H1 (cell line): ENCODE measurements around the gene AWAT1. TPM values are rescaled to one million over a fixed set of nuclear protein-coding genes. Genes with fewer than 3 reads are reported as not detected.

Experiments
- CTCF ChIA-PET: fragments of 300-600 bp; sonication (Branson Sonifier 250); formaldehyde crosslinking; loops from one replicate; lab custom pipeline; 2021; ENCODE audit not compliant: partially characterized antibody; lab: Charles Lee
- POLR2A ChIA-PET: fragments of 300-600 bp; sonication (Branson Sonifier 250); formaldehyde crosslinking; loops from one replicate; lab custom pipeline; 2021; ENCODE audit warnings: inconsistent platforms; ENCODE audit not compliant: partially characterized antibody; lab: Charles Lee
- DNase-seq, 2 experiments: peaks; one replicate each; pipeline versions ENCODE4 v3.0.0 to v3.0.0-alpha.2; 2010 to 2022; ENCODE audit warnings: low spot score in 2 of 2, low read depth in 1 of 2, mixed read lengths in 1 of 2
- FAIRE-seq: peaks from 2 replicates; lab custom pipeline; 2011; peaks lifted over from hg19 to GRCh38; lab: Jason Lieb, UNC
- H2AFZ ChIP-seq: 2 replicates; pipeline ENCODE4 v1.8.1; 2012; ENCODE audit warnings: low read length, inconsistent platforms
- H2AK5ac ChIP-seq: 2 replicates; pipeline ENCODE4 v1.6.1; 2013; ENCODE audit warnings: low read depth, low read length
- H2BK120ac ChIP-seq: replicated peaks from 2 replicates; pipeline ENCODE3; 2013; ENCODE audit warnings: low read depth, low read length, inconsistent platforms
- H2BK12ac ChIP-seq: 2 replicates; pipeline ENCODE4 v1.6.1; 2013; ENCODE audit warnings: low read depth, low read length
- H2BK15ac ChIP-seq: 2 replicates; pipeline ENCODE4 v1.6.1; 2013; ENCODE audit warnings: low read length
- H2BK20ac ChIP-seq: 2 replicates; pipeline ENCODE4 v1.6.1; 2013; ENCODE audit warnings: low read length
- H2BK5ac ChIP-seq: 2 replicates; pipeline ENCODE4 v1.6.1; 2013; ENCODE audit warnings: low read depth, low read length
- H3K14ac ChIP-seq: 2 replicates; pipeline ENCODE4 v1.6.1; 2013; ENCODE audit warnings: inconsistent platforms; ENCODE audit not compliant: insufficient read length
- H3K18ac ChIP-seq: 2 replicates; pipeline ENCODE4 v1.6.1; 2013; ENCODE audit warnings: low read length; ENCODE audit errors: extremely low read depth
- H3K23ac ChIP-seq: 2 replicates; pipeline ENCODE4 v1.6.1; 2013; ENCODE audit warnings: inconsistent platforms; ENCODE audit not compliant: insufficient read length
- H3K23me2 ChIP-seq: 2 replicates; pipeline ENCODE4 v1.6.1; 2013; ENCODE audit warnings: low read depth, low read length
- H3K27ac ChIP-seq: 2 replicates; pipeline ENCODE4 v1.6.1; 2011; ENCODE audit warnings: low read depth, low read length, inconsistent platforms
- H3K27me3 ChIP-seq, 4 experiments: replicated peaks in 1 of 4; 1 replicate in 1 of 4; 2 replicates in 3 of 4; pipeline versions ENCODE4 v1.6.1 to v1.8.1; 2011 to 2013; ENCODE audit warnings: low read length in 3 of 4, mild to moderate bottlenecking in 3 of 4, inconsistent platforms in 2 of 4, mixed read lengths in 2 of 4, moderate library complexity in 1 of 4; ENCODE audit not compliant: control insufficient read depth in 3 of 4, insufficient read depth in 3 of 4; ENCODE audit errors: extremely low read depth in 1 of 4
- H3K36me3 ChIP-seq, 4 experiments: 2 replicates each; pipeline versions ENCODE4 v1.6.1 to v1.8.1; 2011 to 2013; ENCODE audit warnings: mild to moderate bottlenecking in 4 of 4, low read length in 3 of 4, moderate library complexity in 2 of 4, control low read depth in 1 of 4, inconsistent platforms in 1 of 4; ENCODE audit not compliant: insufficient read depth in 4 of 4, control insufficient read depth in 2 of 4
- H3K4ac ChIP-seq: replicated peaks from 2 replicates; pipeline ENCODE3; 2013; ENCODE audit warnings: low read length, low read depth, mixed read lengths, inconsistent platforms; ENCODE audit not compliant: insufficient read length
- H3K4me1 ChIP-seq, 4 experiments: replicated peaks in 1 of 4; 1 replicate in 1 of 4; 2 replicates in 3 of 4; pipeline versions ENCODE4 v1.6.1 to v1.8.1; 2011 to 2013; ENCODE audit warnings: low read length in 3 of 4, inconsistent platforms in 2 of 4, mixed read lengths in 1 of 4; ENCODE audit not compliant: insufficient read depth in 4 of 4, control insufficient read depth in 3 of 4
- H3K4me2 ChIP-seq, 2 experiments: 2 replicates each; pipeline versions ENCODE4 v1.6.1 to v1.8.1; 2011 to 2013; ENCODE audit warnings: low read depth in 2 of 2, low read length in 2 of 2, control low read depth in 1 of 2, inconsistent platforms in 1 of 2, mild to moderate bottlenecking in 1 of 2; ENCODE audit not compliant: insufficient read depth in 1 of 2
- H3K4me3 ChIP-seq, 4 experiments: fragments of 200-600, 300-600 bp in 1 of 4; sonication (generic), shearing (Covaris generic), sonication (Bioruptor Twin) in 1 of 4; 2 replicates each; pipeline versions ENCODE4 v1.5.1 to v1.8.1; 2011 to 2016; ENCODE audit warnings: low read length in 4 of 4, low read depth in 3 of 4, control low read depth in 2 of 4, inconsistent platforms in 2 of 4, mild to moderate bottlenecking in 2 of 4, mixed read lengths in 1 of 4, moderate library complexity in 1 of 4; ENCODE audit not compliant: insufficient read depth in 2 of 4; ENCODE audit errors: extremely low read depth in 1 of 4
- H3K56ac ChIP-seq: replicated peaks from 2 replicates; pipeline ENCODE3; 2013; ENCODE audit warnings: low read depth, mild to moderate bottlenecking, mixed read lengths, low read length, inconsistent platforms; ENCODE audit not compliant: insufficient read length
- H3K79me1 ChIP-seq: 2 replicates; pipeline ENCODE4 v1.6.1; 2013; ENCODE audit warnings: low read depth, low read length, control low read depth
- H3K79me2 ChIP-seq, 2 experiments: 2 replicates each; pipeline versions ENCODE4 v1.6.1 to v1.8.1; 2012 to 2013; ENCODE audit warnings: low read length in 2 of 2, mild to moderate bottlenecking in 2 of 2, inconsistent platforms in 1 of 2; ENCODE audit not compliant: insufficient read depth in 2 of 2, control insufficient read depth in 1 of 2
- H3K9ac ChIP-seq, 4 experiments: replicated peaks in 1 of 4; 1 replicate in 1 of 4; 2 replicates in 3 of 4; pipeline versions ENCODE4 v1.6.1 to v1.8.1; 2011 to 2013; ENCODE audit warnings: low read depth in 3 of 4, low read length in 3 of 4, control low read depth in 2 of 4, mild to moderate bottlenecking in 2 of 4, moderate library complexity in 2 of 4, inconsistent platforms in 1 of 4; ENCODE audit errors: extremely low read depth in 1 of 4
- H3K9me3 ChIP-seq, 2 experiments: 2 replicates each; pipeline versions ENCODE4 v1.6.1 to v1.8.1; 2012 to 2013; ENCODE audit warnings: mild to moderate bottlenecking in 2 of 2, moderate library complexity in 2 of 2, control low read depth in 1 of 2, inconsistent platforms in 1 of 2, low read depth in 1 of 2, low read length in 1 of 2, mixed read lengths in 1 of 2; ENCODE audit not compliant: insufficient read depth in 2 of 2
- H4K20me1 ChIP-seq, 2 experiments: replicated peaks in 1 of 2; 2 replicates each; pipeline versions ENCODE3 to v1.8.1; 2011 to 2013; ENCODE audit warnings: inconsistent platforms in 2 of 2, low read length in 2 of 2, mild to moderate bottlenecking in 1 of 2; ENCODE audit not compliant: insufficient read depth in 2 of 2, control insufficient read depth in 1 of 2
- H4K5ac ChIP-seq: 2 replicates; pipeline ENCODE4 v1.6.1; 2013; ENCODE audit warnings: low read length, low read depth, mixed read lengths, inconsistent platforms; ENCODE audit not compliant: insufficient read length
- H4K8ac ChIP-seq: 2 replicates; pipeline ENCODE4 v1.8.0; 2013; ENCODE audit warnings: mild to moderate bottlenecking, moderate library complexity, low read length, inconsistent platforms; ENCODE audit not compliant: insufficient read depth; ENCODE audit errors: extremely low read depth
- H4K91ac ChIP-seq: replicated peaks from 2 replicates; pipeline ENCODE3; 2013; ENCODE audit warnings: low read length, mixed read lengths, inconsistent platforms; ENCODE audit not compliant: insufficient read length
- CEBPB ChIP-seq: IDR thresholded peaks from 2 replicates; pipeline ENCODE4 v1.6.1; 2012; ENCODE audit warnings: low read depth, low read length
- EP300 ChIP-seq, 2 experiments: IDR thresholded peaks; 1 replicate in 1 of 2; 2 replicates in 1 of 2; pipeline ENCODE4 v1.6.1; 2011 to 2012; ENCODE audit warnings: low read depth in 2 of 2, low read length in 2 of 2, mild to moderate bottlenecking in 2 of 2, borderline replicate concordance in 1 of 2, inconsistent platforms in 1 of 2, moderate library complexity in 1 of 2
- MAFK ChIP-seq: IDR thresholded peaks from 2 replicates; pipeline ENCODE4 v1.6.1; 2012; ENCODE audit warnings: low read depth, mild to moderate bottlenecking, improper control_type of control experiment, low read length
- POLR2AphosphoS5 ChIP-seq: IDR thresholded peaks from 2 replicates; pipeline ENCODE4 v1.6.1; 2011; ENCODE audit warnings: low read depth, low read length
- POU5F1 ChIP-seq: IDR thresholded peaks from 2 replicates; pipeline ENCODE4 v1.6.1; 2011; ENCODE audit warnings: low read depth, mild to moderate bottlenecking, low read length, moderate library complexity
- WGBS, 2 experiments: shearing (Covaris generic) in 1 of 2; methylation state at CpG; one replicate each; pipeline versions ENCODE4 v1.1.6 to v1.1.7; 2013 to 2015; ENCODE audit warnings: low lambda C conversion rate in 2 of 2, mixed read lengths in 2 of 2, inconsistent platforms in 1 of 2, low coverage in 1 of 2, missing lambda C conversion rate in 1 of 2; ENCODE audit not compliant: insufficient replicate concordance in 2 of 2, insufficient coverage in 1 of 2, insufficient read length in 1 of 2; ENCODE audit errors: extremely low coverage in 1 of 2, missing lambda C conversion rate in 1 of 2; 5-methylcytosine and 5-hydroxymethylcytosine counted together
- polyA plus RNA-seq, 7 experiments: library from polyadenylated mRNA; depleted of rRNA in 3 of 7; stranded (reverse) in 5 of 7; unstranded in 2 of 7; fragments of >200 nt in 5 of 7; fragments of 200-250 nt in 2 of 7; gene quantifications; 1 replicate in 5 of 7; 2 replicates in 1 of 7; 4 replicates in 1 of 7; pipeline versions ENCODE4 v1.2.1 to v1.2.3, GENCODE V29; 2011 to 2013; ENCODE audit warnings: missing spikeins in 2 of 7, mixed read lengths in 2 of 7
- total RNA-seq: library from RNA; stranded (reverse); fragmentation: NEBNext Ultra II Directional; extraction: Animal tissue kit (Norgen Biotek cat#: 25700); gene quantifications from 2 replicates; pipeline ENCODE4 v1.2.1, GENCODE V29; 2021
- TF ChIP-seq, protein P1 (sequence below): IDR thresholded peaks from 2 replicates; pipeline ENCODE4 v1.6.1; 2011; ENCODE audit warnings: low read length, improper control_type of control experiment

The AWAT1 gene
- total and polyA plus RNA-seq, 2 of the 8 experiments (the other 6 are each of a cell fraction or from before 2014, with no cell fraction given), result not detected

DNA sequence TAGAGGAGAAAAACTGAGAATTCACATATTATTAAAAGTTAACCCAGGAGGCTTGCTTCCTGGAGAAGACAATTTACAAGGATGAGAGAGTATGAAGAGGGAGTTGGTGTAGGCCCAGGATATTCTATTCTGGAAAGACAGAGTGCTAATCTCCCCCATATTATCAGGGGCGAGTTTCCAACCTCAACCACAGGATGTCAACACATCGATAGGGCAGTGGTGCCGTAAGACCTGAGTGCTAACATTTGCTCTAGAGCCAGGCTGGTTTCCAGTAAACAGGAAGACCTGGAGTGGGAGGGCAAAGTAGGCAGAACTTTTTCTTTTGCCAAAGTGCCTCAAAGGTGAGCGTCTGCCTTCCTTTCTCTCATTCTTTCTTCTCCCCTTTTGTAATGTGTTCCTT is 2.8 kb upstream of the AWAT1 start:
- Histone ChIP-seq H3K4me1 (no peaks in the 10 kb centered on the region), H2BK20ac (no peak overlapping the region), H3K9me3 (no peaks in the 10 kb centered on the region), H4K8ac (no peak overlapping the region), H3K36me3 (no peaks in the 10 kb centered on the region), H3K9ac (no peak overlapping the region), H3K4ac (no peak overlapping the region), H3K14ac (no peak overlapping the region), H3K79me1 (no peaks in the 10 kb centered on the region), H2BK12ac (no peak overlapping the region), H2AK5ac (no peak overlapping the region), H3K79me2 (no peaks in the 10 kb centered on the region), H2BK15ac (no peak overlapping the region), H2BK120ac (no peak overlapping the region), H3K23ac (no peak overlapping the region), H4K20me1 (no peaks in the 10 kb centered on the region), H2AFZ (no peak overlapping the region), H4K91ac (no peak overlapping the region), H3K4me3 (no peak overlapping the region), H3K23me2 (no peaks in the 10 kb centered on the region), H3K18ac (no peak overlapping the region), H4K5ac (no peak overlapping the region), H3K4me2 (no peak overlapping the region), H3K27me3 (no peaks in the 10 kb centered on the region), H3K56ac (no peak overlapping the region), H2BK5ac (no peak overlapping the region), H3K27ac (no peak overlapping the region)
- CTCF ChIA-PET, result no interaction called here
- FAIRE-seq, result no peak
- no peak for DNase-seq
- WGBS, 2 experiments, result 90% methylated on average over 4 of the region's 4 CpGs; no CpG with 5 or more reads in 1 of the 2 experiments
- POLR2A ChIA-PET, result no interaction called here
- TF ChIP-seq MAFK (no peak), EP300 (IDR thresholded peaks at IDR 0.05; ENCODE audit: borderline replicate concordance in 1 of 2, low read depth in 2 of 2, low read length in 2 of 2) (no peak), CEBPB (no peak), POU5F1 (no peak), POLR2AphosphoS5 (no peak)
- TF ChIP-seq, protein P1, sequence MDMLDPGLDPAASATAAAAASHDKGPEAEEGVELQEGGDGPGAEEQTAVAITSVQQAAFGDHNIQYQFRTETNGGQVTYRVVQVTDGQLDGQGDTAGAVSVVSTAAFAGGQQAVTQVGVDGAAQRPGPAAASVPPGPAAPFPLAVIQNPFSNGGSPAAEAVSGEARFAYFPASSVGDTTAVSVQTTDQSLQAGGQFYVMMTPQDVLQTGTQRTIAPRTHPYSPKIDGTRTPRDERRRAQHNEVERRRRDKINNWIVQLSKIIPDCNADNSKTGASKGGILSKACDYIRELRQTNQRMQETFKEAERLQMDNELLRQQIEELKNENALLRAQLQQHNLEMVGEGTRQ, result no peak
